ENCODE measurements around the gene MAD1L1. TPM values are rescaled to one million over a fixed set of nuclear protein-coding genes. Genes with fewer than 3 reads are reported as not detected.
A peak's percentile ranks its signal among the peaks of the same experiment; 100 is the strongest.

MAD1L1 gene
- total RNA-seq, 1 experiment from 2014 or later: 43.8 TPM

DNA sequence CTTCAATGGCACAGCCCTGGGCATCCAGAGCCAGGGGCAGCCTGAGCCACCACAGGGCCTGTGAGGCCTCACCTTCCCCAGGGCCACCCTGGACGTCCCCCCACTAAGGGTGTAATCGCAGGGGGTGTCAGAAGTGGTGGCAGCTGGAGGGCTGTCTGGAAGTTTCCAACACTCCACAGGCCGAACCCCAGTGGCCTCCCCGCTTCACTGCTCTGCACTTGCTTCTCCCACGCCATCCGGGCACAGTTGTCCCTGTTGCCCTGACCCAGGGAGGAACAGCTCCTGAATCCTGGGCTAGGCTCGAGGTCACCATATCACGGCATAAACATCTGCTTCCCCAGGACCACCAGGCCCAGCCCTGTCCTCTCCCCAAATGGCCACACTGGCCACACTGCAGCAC lies 276.6 kb downstream of the MAD1L1 start:
- CTCF ChIA-PET: no interaction called here
- POLR2A ChIA-PET: no interaction called here
- H3K27me3 Mint-ChIP-seq (ENCODE audit: low read depth): no peaks in the 10 kb centered on the region; the same call in 1 of the 2 replicates

GRCh38 chr7:1954366-1955004 lies 278.3 kb downstream of the MAD1L1 start:
- Mint-ChIP-seq H3K4me1 (no peaks in the 10 kb centered on the region), H3K27me3 (ENCODE audit: low read depth) (no peaks in the 10 kb centered on the region; the same call in 1 of the 2 replicates), H3K27ac (no peak overlapping the region), H3K4me3 (no peak overlapping the region), H3K9me3 (no peaks in the 10 kb centered on the region), H3K36me3 (no peaks in the 10 kb centered on the region)
- DNase-seq (ENCODE audit: low spot score) (no peak), ATAC-seq (peak; percentile 27)
- ChIA-PET CTCF (interaction anchor here (1.0 kb wide), 3 partner anchors 10 to 195 kb away, joined by 3 to 4 read pairs (median 3); no protein-coding TSS in a partner anchor), POLR2A (no interaction called here)
- TF ChIP-seq, protein P1, sequence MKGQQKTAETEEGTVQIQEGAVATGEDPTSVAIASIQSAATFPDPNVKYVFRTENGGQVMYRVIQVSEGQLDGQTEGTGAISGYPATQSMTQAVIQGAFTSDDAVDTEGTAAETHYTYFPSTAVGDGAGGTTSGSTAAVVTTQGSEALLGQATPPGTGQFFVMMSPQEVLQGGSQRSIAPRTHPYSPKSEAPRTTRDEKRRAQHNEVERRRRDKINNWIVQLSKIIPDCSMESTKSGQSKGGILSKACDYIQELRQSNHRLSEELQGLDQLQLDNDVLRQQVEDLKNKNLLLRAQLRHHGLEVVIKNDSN (CRISPR knock-in tag; IDR thresholded peaks at IDR 0.05): no peak
- TF ChIP-seq ZNF423 (CRISPR knock-in tag; IDR thresholded peaks at IDR 0.05): no peak
- TF ChIP-seq, protein P2, sequence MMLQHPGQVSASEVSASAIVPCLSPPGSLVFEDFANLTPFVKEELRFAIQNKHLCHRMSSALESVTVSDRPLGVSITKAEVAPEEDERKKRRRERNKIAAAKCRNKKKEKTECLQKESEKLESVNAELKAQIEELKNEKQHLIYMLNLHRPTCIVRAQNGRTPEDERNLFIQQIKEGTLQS (CRISPR knock-in tag; conservative IDR thresholded peaks at IDR 0.05): no peak
- TF ChIP-seq ELF4 (CRISPR knock-in tag; IDR thresholded peaks at IDR 0.05; ENCODE audit: low read depth): no peak
- no peak for TF ChIP-seq CDX4 (CRISPR knock-in tag; IDR thresholded peaks at IDR 0.05; ENCODE audit: borderline replicate concordance)
- TF ChIP-seq NR3C1 (CRISPR knock-in tag; conservative IDR thresholded peaks at IDR 0.05; ENCODE audit: low read depth): no peak
- no peak for TF ChIP-seq MXD4 (CRISPR knock-in tag; IDR thresholded peaks at IDR 0.05; ENCODE audit: borderline replicate concordance)
- no peak for TF ChIP-seq ZNF219 (CRISPR knock-in tag; IDR thresholded peaks at IDR 0.05; ENCODE audit: borderline replicate concordance)
- TF ChIP-seq ESRRA (CRISPR knock-in tag; IDR thresholded peaks at IDR 0.05; ENCODE audit: borderline replicate concordance): no peak
- TF ChIP-seq, protein P3, sequence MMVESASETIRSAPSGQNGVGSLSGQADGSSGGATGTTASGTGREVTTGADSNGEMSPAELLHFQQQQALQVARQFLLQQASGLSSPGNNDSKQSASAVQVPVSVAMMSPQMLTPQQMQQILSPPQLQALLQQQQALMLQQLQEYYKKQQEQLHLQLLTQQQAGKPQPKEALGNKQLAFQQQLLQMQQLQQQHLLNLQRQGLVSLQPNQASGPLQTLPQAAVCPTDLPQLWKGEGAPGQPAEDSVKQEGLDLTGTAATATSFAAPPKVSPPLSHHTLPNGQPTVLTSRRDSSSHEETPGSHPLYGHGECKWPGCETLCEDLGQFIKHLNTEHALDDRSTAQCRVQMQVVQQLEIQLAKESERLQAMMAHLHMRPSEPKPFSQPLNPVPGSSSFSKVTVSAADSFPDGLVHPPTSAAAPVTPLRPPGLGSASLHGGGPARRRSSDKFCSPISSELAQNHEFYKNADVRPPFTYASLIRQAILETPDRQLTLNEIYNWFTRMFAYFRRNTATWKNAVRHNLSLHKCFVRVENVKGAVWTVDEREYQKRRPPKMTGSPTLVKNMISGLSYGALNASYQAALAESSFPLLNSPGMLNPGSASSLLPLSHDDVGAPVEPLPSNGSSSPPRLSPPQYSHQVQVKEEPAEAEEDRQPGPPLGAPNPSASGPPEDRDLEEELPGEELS (CRISPR knock-in tag; IDR thresholded peaks at IDR 0.05): no peak
- TF ChIP-seq, protein P4, sequence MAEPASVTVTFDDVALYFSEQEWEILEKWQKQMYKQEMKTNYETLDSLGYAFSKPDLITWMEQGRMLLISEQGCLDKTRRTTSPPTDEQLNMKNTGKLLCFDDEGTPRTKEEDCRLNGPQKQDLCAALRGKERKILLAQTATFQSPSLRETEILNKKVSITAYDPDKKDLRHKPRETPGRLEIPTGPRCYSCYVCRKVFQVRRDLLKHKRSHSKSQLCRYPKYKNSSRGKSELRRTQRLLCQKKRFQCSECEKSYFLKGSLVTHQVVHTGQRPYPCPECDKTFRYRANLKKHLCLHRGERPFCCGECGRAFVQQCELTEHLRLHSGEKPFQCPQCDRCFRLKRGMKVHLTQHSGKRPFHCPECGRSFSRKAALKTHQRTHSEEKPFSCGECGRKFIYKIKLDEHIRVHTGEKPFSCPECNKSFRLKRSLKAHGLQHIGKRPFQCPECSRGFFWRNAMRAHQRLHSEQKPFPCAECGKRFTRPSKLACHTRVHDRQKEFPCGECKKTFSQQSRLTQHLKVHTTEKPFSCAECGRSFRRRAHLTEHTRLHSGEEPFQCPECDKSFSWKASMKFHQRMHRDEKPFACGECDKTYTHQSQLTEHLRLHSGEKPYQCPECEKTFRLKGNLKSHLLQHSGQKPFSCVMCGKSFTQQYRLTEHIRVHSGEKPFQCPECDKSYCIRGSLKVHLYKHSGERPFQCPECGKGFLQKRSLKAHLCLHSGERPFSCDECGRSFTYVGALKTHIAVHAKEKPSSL (CRISPR knock-in tag; conservative IDR thresholded peaks at IDR 0.05): no peak
- no peak for TF ChIP-seq NFATC4 (CRISPR knock-in tag; IDR thresholded peaks at IDR 0.05)
- no peak for TF ChIP-seq KAT7 (CRISPR knock-in tag; IDR thresholded peaks at IDR 0.05; ENCODE audit: borderline replicate concordance)
- no peak for TF ChIP-seq SP1 (CRISPR knock-in tag; conservative IDR thresholded peaks at IDR 0.05)

More for the DNA sequence above, 276.6 kb downstream of the MAD1L1 start:
- no peak for TF ChIP-seq HMGA2 (CRISPR knock-in tag; IDR thresholded peaks at IDR 0.05)
- no peak for TF ChIP-seq SMAD3 (CRISPR knock-in tag; IDR thresholded peaks at IDR 0.05; ENCODE audit: borderline replicate concordance)
- TF ChIP-seq ZNF281 (CRISPR knock-in tag; IDR thresholded peaks at IDR 0.05): no peak
- TF ChIP-seq ZNF138 (CRISPR knock-in tag; conservative IDR thresholded peaks at IDR 0.05): no peak
- no peak for TF ChIP-seq HMGXB4 (CRISPR knock-in tag; IDR thresholded peaks at IDR 0.05)
- no peak for TF ChIP-seq ZNF671 (CRISPR knock-in tag; IDR thresholded peaks at IDR 0.05)
- DNase-seq (ENCODE audit: low spot score) (no peak), ATAC-seq (no peak)
- Mint-ChIP-seq H3K27ac (peak overlapping the region; percentile 63; the same call in 1 of the 2 replicates), H3K4me1 (no peaks in the 10 kb centered on the region), H3K36me3 (peaks cover under 1% of the 10 kb centered on the region; the same call in 1 of the 2 replicates), H3K9me3 (no peaks in the 10 kb centered on the region), H3K4me3 (no peak overlapping the region)
